ENCODE results near the gene ESRRA.
A peak's percentile ranks its signal among the peaks of the same experiment; 100 is the strongest.
"Not testable (repeated sequence)": the region's sequence is repeated elsewhere in the genome, so short reads cannot be mapped to it uniquely, and the experiment has no call there.

Gene ESRRA

DNA sequence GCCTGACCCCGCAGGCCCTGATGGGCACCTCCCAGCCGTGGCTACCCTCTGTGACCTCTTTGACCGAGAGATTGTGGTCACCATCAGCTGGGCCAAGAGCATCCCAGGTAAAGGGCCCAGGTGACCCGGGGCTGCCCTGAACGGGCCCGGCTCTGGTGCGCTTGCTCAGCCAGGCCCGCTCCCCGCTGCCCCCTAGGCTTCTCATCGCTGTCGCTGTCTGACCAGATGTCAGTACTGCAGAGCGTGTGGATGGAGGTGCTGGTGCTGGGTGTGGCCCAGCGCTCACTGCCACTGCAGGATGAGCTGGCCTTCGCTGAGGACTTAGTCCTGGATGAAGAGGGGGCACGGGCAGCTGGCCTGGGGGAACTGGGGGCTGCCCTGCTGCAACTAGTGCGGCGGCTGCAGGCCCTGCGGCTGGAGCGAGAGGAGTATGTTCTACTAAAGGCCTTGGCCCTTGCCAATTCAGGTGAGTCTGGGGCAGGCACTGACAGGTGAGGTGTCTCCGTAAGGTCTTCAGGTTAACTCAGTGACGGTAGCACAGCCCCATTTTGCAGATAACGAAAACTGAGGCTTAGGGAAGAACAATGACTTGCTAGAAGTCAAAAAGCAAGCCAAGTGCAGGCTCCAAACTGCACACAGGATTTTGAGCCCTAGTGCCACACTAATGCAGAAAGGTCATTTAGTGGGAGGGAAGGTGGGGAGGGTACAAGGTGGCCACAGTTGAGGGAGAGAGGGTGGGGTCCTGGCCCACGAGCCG is 9.7 kb downstream of the ESRRA start:
- ChIA-PET CTCF (interaction anchor here (0.9 to 8.7 kb wide), 3 partner anchors 17 to 40 kb away, joined by 3 to 133 read pairs (median 52); no protein-coding TSS in a partner anchor), POLR2A (no interaction called here)
- Histone ChIP-seq H3K27me3 (replicated peaks in 2 of 5; ENCODE audit: control insufficient read depth in 4 of 5, insufficient read depth in 5 of 5, low read length in 4 of 5) (no peaks in the 10 kb centered on the region), H3K36me3 (ENCODE audit: control insufficient read depth in 4 of 4, insufficient read depth in 4 of 4, low read length in 3 of 4) (peaks cover 13 to 46% (median 19%) of the 10 kb centered on the region in 4 experiments), H3K9me3 (ENCODE audit: control extremely low read depth in 1 of 5, control insufficient read depth in 4 of 5, insufficient read depth in 2 of 5, low read depth in 1 of 5, low read length in 4 of 5) (no peaks in the 10 kb centered on the region), H3K4me1 (ENCODE audit: control extremely low read depth in 1 of 4, control insufficient read depth in 4 of 4, insufficient read depth in 4 of 4, low read length in 3 of 4) (peaks cover 0 to 28% (median 27%) of the 10 kb centered on the region in 4 experiments), H3K4me3 (ENCODE audit: control insufficient read depth in 1 of 7, extremely low read depth in 1 of 7, insufficient read depth in 4 of 7, low read depth in 2 of 7, low read length in 6 of 7) (no peak overlapping the region), H3K27ac (ENCODE audit: insufficient read depth in 1 of 2, low read depth in 1 of 2, low read length in 2 of 2, poor library complexity in 1 of 2, severe bottlenecking in 2 of 2) (no peak overlapping the region)
- DNase-seq, result no peak
- WGBS (ENCODE audit: insufficient coverage), result over 99% methylated on average over 22 of the region's 24 CpGs

DNA sequence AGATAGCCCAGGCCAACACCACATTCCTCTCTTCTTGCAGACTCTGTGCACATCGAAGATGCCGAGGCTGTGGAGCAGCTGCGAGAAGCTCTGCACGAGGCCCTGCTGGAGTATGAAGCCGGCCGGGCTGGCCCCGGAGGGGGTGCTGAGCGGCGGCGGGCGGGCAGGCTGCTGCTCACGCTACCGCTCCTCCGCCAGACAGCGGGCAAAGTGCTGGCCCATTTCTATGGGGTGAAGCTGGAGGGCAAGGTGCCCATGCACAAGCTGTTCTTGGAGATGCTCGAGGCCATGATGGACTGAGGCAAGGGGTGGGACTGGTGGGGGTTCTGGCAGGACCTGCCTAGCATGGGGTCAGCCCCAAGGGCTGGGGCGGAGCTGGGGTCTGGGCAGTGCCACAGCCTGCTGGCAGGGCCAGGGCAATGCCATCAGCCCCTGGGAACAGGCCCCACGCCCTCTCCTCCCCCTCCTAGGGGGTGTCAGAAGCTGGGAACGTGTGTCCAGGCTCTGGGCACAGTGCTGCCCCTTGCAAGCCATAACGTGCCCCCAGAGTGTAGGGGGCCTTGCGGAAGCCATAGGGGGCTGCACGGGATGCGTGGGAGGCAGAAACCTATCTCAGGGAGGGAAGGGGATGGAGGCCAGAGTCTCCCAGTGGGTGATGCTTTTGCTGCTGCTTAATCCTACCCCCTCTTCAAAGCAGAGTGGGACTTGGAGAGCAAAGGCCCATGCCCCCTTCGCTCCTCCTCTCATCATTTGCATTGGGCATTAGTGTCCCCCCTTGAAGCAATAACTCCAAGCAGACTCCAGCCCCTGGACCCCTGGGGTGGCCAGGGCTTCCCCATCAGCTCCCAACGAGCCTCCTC is 10.6 kb downstream of the ESRRA start:
- not testable (repeated sequence) for DNase-seq; H3K27me3 ChIP-seq (replicated peaks in 2 of 5; ENCODE audit: control insufficient read depth in 4 of 5, insufficient read depth in 5 of 5, low read length in 4 of 5); H3K9me3 ChIP-seq (ENCODE audit: control extremely low read depth in 1 of 5, control insufficient read depth in 4 of 5, insufficient read depth in 2 of 5, low read depth in 1 of 5, low read length in 4 of 5)
- H3K27ac ChIP-seq (ENCODE audit: insufficient read depth in 1 of 2, low read depth in 1 of 2, low read length in 2 of 2, poor library complexity in 1 of 2, severe bottlenecking in 2 of 2), result peak overlapping the region in 1 of 2 experiments; percentile 95
- ChIA-PET CTCF (interaction anchor here (0.7 to 8.7 kb wide), 11 partner anchors 9 to 338 kb away, joined by 3 to 133 read pairs (median 4); partner anchors contain the start of genes BAD, FERMT3 and RPS6KA4), POLR2A (interaction anchor here (2.1 kb wide), 1 partner anchor 44 kb away, joined by 6 read pairs; the partner anchor contains the start of gene RPS6KA4)
- peak overlapping the region in 1 of 7 experiments; percentile 91 for H3K4me3 ChIP-seq (ENCODE audit: control insufficient read depth in 1 of 7, extremely low read depth in 1 of 7, insufficient read depth in 4 of 7, low read depth in 2 of 7, low read length in 6 of 7)
- H3K4me1 ChIP-seq (ENCODE audit: control extremely low read depth in 1 of 4, control insufficient read depth in 4 of 4, insufficient read depth in 4 of 4, low read length in 3 of 4), result peaks cover 0 to 28% (median 27%) of the 10 kb centered on the region in 4 experiments
- WGBS (ENCODE audit: insufficient coverage), result 91% methylated on average over 14 of the region's 25 CpGs
- H3K36me3 ChIP-seq (ENCODE audit: control insufficient read depth in 4 of 4, insufficient read depth in 4 of 4, low read length in 3 of 4), result peaks cover 13 to 51% (median 23%) of the 10 kb centered on the region in 4 experiments

- Histone ChIP-seq H3K4me1 (ENCODE audit: control extremely low read depth in 1 of 4, control insufficient read depth in 4 of 4, insufficient read depth in 4 of 4, low read length in 3 of 4) (peaks cover 0 to 28% (median 27%) of the 10 kb centered on the region in 4 experiments), H3K36me3 (ENCODE audit: control insufficient read depth in 4 of 4, insufficient read depth in 4 of 4, low read length in 3 of 4) (peaks cover 17 to 54% (median 25%) of the 10 kb centered on the region in 4 experiments), H3K4me3 (ENCODE audit: control insufficient read depth in 1 of 7, extremely low read depth in 1 of 7, insufficient read depth in 4 of 7, low read depth in 2 of 7, low read length in 6 of 7) (peak overlapping the region; percentile 64 to 91 (median 86)), H3K27me3 (replicated peaks in 2 of 5; ENCODE audit: control insufficient read depth in 4 of 5, insufficient read depth in 5 of 5, low read length in 4 of 5) (no peaks in the 10 kb centered on the region), H3K27ac (ENCODE audit: insufficient read depth in 1 of 2, low read depth in 1 of 2, low read length in 2 of 2, poor library complexity in 1 of 2, severe bottlenecking in 2 of 2) (peak overlapping the region; percentile 87 to 95), H3K9me3 (ENCODE audit: control extremely low read depth in 1 of 5, control insufficient read depth in 4 of 5, insufficient read depth in 2 of 5, low read depth in 1 of 5, low read length in 4 of 5) (no peaks in the 10 kb centered on the region)
- POLR2A ChIA-PET, result interaction anchor here (0.9 to 2.3 kb wide), 9 partner anchors 12 to 109 kb away, joined by 3 to 18 read pairs (median 6); partner anchors contain the start of genes CCDC88B, ESRRA, FKBP2 and RPS6KA4
- 6% methylated on average over 29 of the region's 32 CpGs for WGBS (ENCODE audit: insufficient coverage)
- CTCF ChIA-PET, result interaction anchor here (0.7 to 8.7 kb wide), 18 partner anchors 9 to 337 kb away, joined by 3 to 133 read pairs (median 4); partner anchors contain the start of genes BAD, FERMT3 and RPS6KA4
- DNase-seq, result peak in 2 of 3 donors; percentile 48 to 65
These were observed 11.5 kb downstream of the ESRRA start for GRCh38 chr11:64316672-64317324.

DNA sequence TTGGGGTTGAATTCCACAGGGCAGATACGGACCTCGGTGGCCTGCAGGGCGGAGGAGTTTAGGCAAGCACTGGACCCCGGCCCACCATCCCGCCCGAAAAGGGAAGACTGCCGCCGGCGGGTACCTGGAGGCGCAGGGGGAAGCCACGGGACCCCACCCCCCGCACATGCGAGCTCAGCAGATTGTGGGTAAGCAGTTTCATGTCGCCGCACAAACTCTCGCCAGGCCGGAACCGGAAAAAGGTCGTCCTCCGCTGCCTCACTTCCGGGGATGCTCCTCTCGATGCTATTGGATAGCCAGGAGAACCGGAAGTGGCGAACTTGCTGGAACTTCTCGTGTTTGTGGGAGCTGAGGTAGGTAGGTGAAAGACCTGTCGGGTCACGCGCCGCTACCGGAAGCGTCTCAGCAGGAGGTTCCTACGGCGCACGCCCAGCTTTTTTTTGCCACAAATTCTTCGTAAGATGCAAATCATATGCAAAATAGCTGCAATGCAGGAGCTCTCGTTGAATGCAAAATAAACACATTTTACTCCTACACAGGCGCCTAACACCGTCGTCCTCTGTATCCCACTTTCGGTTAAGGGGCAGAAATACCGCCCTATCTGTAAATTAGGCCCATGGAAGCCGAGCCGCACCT is 12.1 kb downstream of the ESRRA start, which contains the start of gene TRMT112:
Gene TRMT112, minus strand, starts transcription at position 235 of the 636 bp plus-strand sequence. Its CDS starts 33 bp downstream, at position 202.
- CTCF ChIA-PET, result interaction anchor here (0.6 to 8.7 kb wide), 26 partner anchors 10 to 726 kb away, joined by 3 to 133 read pairs (median 4); partner anchors contain the start of genes BAD, FERMT3 and RPS6KA4
- no peaks in the 10 kb centered on the region for H3K27me3 ChIP-seq (replicated peaks in 2 of 5; ENCODE audit: control insufficient read depth in 4 of 5, insufficient read depth in 5 of 5, low read length in 4 of 5)
- under 1% methylated on average over 39 of the region's 43 CpGs for WGBS (ENCODE audit: insufficient coverage)
- H3K4me3 ChIP-seq (ENCODE audit: control insufficient read depth in 1 of 7, extremely low read depth in 1 of 7, insufficient read depth in 4 of 7, low read depth in 2 of 7, low read length in 6 of 7), result peak within 1 kb of the TSS; percentile 64 to 91 (median 86)
- H3K4me1 ChIP-seq (ENCODE audit: control extremely low read depth in 1 of 4, control insufficient read depth in 4 of 4, insufficient read depth in 4 of 4, low read length in 3 of 4), result peaks cover 0 to 28% (median 27%) of the 10 kb centered on the region in 4 experiments
- H3K36me3 ChIP-seq (ENCODE audit: control insufficient read depth in 4 of 4, insufficient read depth in 4 of 4, low read length in 3 of 4), result peaks cover 19 to 57% (median 28%) of the 10 kb centered on the region in 4 experiments
- DNase-seq, result peak; percentile 97 to 98 (median 97)
- H3K9me3 ChIP-seq (ENCODE audit: control extremely low read depth in 1 of 5, control insufficient read depth in 4 of 5, insufficient read depth in 2 of 5, low read depth in 1 of 5, low read length in 4 of 5), result no peaks in the 10 kb centered on the region
- POLR2A ChIA-PET, result interaction anchor here (0.6 to 2.3 kb wide), 14 partner anchors 10 to 110 kb away, joined by 3 to 18 read pairs (median 5); partner anchors contain the start of genes CCDC88B, ESRRA, FKBP2 and RPS6KA4
- peak within 1 kb of the TSS; percentile 87 to 95 for H3K27ac ChIP-seq (ENCODE audit: insufficient read depth in 1 of 2, low read depth in 1 of 2, low read length in 2 of 2, poor library complexity in 1 of 2, severe bottlenecking in 2 of 2)

GRCh38 chr11:64317961-64318765 is 12.8 kb downstream of the ESRRA start, which contains the start of gene PRDX5:
Gene PRDX5, plus strand, starts transcription at chr11:64318121. Its CDS starts 95 bp downstream, at chr11:64318216.
- CTCF ChIA-PET, result interaction anchor here (0.6 to 8.7 kb wide), 26 partner anchors 9 to 726 kb away, joined by 3 to 133 read pairs (median 4); partner anchors contain the start of genes BAD, FERMT3 and RPS6KA4
- Histone ChIP-seq H3K4me3 (ENCODE audit: control insufficient read depth in 1 of 7, extremely low read depth in 1 of 7, insufficient read depth in 4 of 7, low read depth in 2 of 7, low read length in 6 of 7) (peak within 1 kb of the TSS; percentile 64 to 91 (median 86)), H3K36me3 (ENCODE audit: control insufficient read depth in 4 of 4, insufficient read depth in 4 of 4, low read length in 3 of 4) (peaks cover 18 to 53% (median 31%) of the 10 kb centered on the region in 4 experiments), H3K27me3 (replicated peaks in 2 of 5; ENCODE audit: control insufficient read depth in 4 of 5, insufficient read depth in 5 of 5, low read length in 4 of 5) (no peaks in the 10 kb centered on the region), H3K4me1 (ENCODE audit: control extremely low read depth in 1 of 4, control insufficient read depth in 4 of 4, insufficient read depth in 4 of 4, low read length in 3 of 4) (peaks cover 0 to 30% (median 27%) of the 10 kb centered on the region in 4 experiments), H3K9me3 (ENCODE audit: control extremely low read depth in 1 of 5, control insufficient read depth in 4 of 5, insufficient read depth in 2 of 5, low read depth in 1 of 5, low read length in 4 of 5) (no peaks in the 10 kb centered on the region), H3K27ac (ENCODE audit: insufficient read depth in 1 of 2, low read depth in 1 of 2, low read length in 2 of 2, poor library complexity in 1 of 2, severe bottlenecking in 2 of 2) (peak within 1 kb of the TSS; percentile 87 to 95)
- WGBS (ENCODE audit: insufficient coverage), result under 1% methylated on average over 53 of the region's 61 CpGs
- peak; percentile 95 to 98 (median 98) for DNase-seq
- POLR2A ChIA-PET, result interaction anchor here (0.6 to 2.3 kb wide), 14 partner anchors 9 to 111 kb away, joined by 3 to 18 read pairs (median 5); partner anchors contain the start of genes CCDC88B, ESRRA, FKBP2 and RPS6KA4
